LNCaP clone FGC (cell line): ENCODE results near the gene CNTN5.

ENCODE experiments used
- DNase-seq: peaks from one replicate; pipeline ENCODE4 v3.0.0-alpha.2; 2011; ENCODE audit warnings: low read depth
- H3K4me3 ChIP-seq: 2 replicates; pipeline ENCODE4 v1.5.1; 2011; ENCODE audit warnings: mild to moderate bottlenecking, low read depth, low read length, control low read depth
- CTCF ChIP-seq: IDR thresholded peaks from 2 replicates; pipeline ENCODE4 v1.5.1; 2012; ENCODE audit warnings: mild to moderate bottlenecking; ENCODE audit not compliant: control insufficient read depth, insufficient read depth; ENCODE audit errors: extremely low read depth

CNTN5 gene

GRCh38 chr11:99631618-99632017, 610.9 kb downstream of the CNTN5 start:
- TF ChIP-seq CTCF, result no peak
- H3K4me3 ChIP-seq, result no peak overlapping the region
- no peak for DNase-seq

- H3K4me3 ChIP-seq, result no peak overlapping the region
- TF ChIP-seq CTCF, result no peak
- no peak for DNase-seq
Observed at GRCh38 chr11:99632969-99633368, 612.2 kb downstream of the CNTN5 start.

GRCh38 chr11:99634581-99634980, 613.8 kb downstream of the CNTN5 start:
- TF ChIP-seq CTCF, result no peak
- no peak overlapping the region for H3K4me3 ChIP-seq
- DNase-seq, result no peak

- TF ChIP-seq CTCF, result no peak
- no peak overlapping the region for H3K4me3 ChIP-seq
- no peak for DNase-seq
Observed at GRCh38 chr11:99638073-99638553, 617.4 kb downstream of the CNTN5 start.

GRCh38 chr11:99640671-99641070, 619.9 kb downstream of the CNTN5 start:
- H3K4me3 ChIP-seq, result no peak overlapping the region
- TF ChIP-seq CTCF, result no peak
- no peak for DNase-seq

- H3K4me3 ChIP-seq, result no peak overlapping the region
- peak; percentile 86 for DNase-seq
- TF ChIP-seq CTCF, result no peak
Observed at GRCh38 chr11:99645934-99646333, 625.2 kb downstream of the CNTN5 start.

- DNase-seq, result no peak
- no peak overlapping the region for H3K4me3 ChIP-seq
- no peak for TF ChIP-seq CTCF
Observed at GRCh38 chr11:99670067-99670676, 649.4 kb downstream of the CNTN5 start.
